ENCODE results near the gene ZCCHC17. TPM values are rescaled to one million over a fixed set of nuclear protein-coding genes. Genes with fewer than 3 reads are reported as not detected.

ZCCHC17 gene
- total RNA-seq, 2 donors from 2014 or later: 14.0 to 17.4 TPM

DNA sequence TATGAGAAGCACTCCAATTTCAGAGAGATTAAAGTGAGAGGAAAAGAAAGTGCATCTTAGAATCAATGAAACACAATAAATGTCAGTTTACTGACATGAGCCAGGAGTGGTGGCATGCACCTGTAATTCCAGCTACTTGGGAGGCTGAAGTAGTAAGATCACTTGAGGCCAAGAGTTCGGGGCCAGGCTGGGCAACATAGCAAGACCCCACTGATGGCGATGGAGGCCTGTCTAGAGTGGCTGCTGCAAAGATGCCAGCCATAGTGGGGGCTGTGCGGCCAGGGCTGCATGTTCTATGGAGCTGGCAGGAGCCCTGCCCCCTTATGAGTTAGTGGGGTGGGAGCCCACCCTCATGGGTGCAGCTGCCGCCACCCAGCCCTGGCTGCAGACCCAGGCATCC is 27.3 kb downstream of the ZCCHC17 start:
- H3K27me3 Mint-ChIP-seq: no peaks in the 10 kb centered on the region
- H3K4me3 Mint-ChIP-seq: no peak overlapping the region

DNA sequence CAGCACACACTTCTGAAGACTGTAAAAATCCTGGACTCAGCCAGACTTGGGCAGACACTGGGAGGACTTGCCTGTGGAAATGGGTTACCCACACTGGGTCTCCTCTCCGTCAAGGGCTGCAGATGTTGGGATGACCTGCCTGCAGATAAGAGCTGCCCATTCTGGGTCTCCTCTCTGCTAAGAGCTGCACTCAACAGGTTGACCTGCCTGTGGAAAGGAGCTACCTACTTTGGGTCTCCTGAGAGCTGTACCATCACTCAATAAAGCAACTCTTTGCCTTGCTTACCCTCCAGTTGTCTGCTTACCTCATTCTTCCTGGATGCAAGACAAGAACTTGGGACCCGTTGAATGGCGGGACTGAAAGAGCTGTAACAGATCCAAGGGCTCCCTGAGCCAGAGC is 28.2 kb downstream of the ZCCHC17 start:
- ATAC-seq (no peak), DNase-seq (no peak)
- Mint-ChIP-seq H3K36me3 (ENCODE audit: low read depth) (peaks cover 2% of the 10 kb centered on the region), H3K4me1 (peaks cover 2% of the 10 kb centered on the region), H3K27me3 (no peaks in the 10 kb centered on the region), H3K4me3 (no peak overlapping the region), H3K27ac (no peak overlapping the region)
- no peaks in the 10 kb centered on the region for H3K9me3 ChIP-seq (ENCODE audit: control insufficient read depth, low read length, poor library complexity, severe bottlenecking)

More for the DNA sequence above, 27.3 kb downstream of the ZCCHC17 start:
- peaks cover 2% of the 10 kb centered on the region for H3K36me3 Mint-ChIP-seq (ENCODE audit: low read depth)
- H3K9me3 ChIP-seq (ENCODE audit: control insufficient read depth, low read length, poor library complexity, severe bottlenecking): no peaks in the 10 kb centered on the region
- no peak overlapping the region for H3K27ac Mint-ChIP-seq
- no peak for DNase-seq
- no peak for ATAC-seq
- peaks cover 2% of the 10 kb centered on the region for H3K4me1 Mint-ChIP-seq

DNA sequence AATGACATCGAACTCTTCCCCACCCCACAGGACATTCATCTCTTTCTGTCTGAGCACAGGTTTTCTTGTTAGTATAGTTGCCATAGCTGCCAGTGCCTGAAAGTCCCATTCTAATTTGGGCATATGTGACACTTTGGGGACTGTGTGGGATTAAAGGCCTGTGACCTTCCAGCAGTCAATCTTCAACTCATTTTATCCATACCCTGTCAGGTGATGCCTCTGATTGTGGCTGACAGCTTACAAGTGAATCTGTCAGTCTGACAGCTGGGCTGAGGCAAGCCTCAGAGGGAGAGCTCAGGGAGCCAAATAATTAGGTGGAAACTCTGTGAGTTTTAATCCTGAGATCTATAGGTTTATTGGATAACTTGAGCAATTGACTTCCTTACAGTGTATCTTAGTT is 29.6 kb downstream of the ZCCHC17 start:
- no peaks in the 10 kb centered on the region for H3K36me3 Mint-ChIP-seq (ENCODE audit: low read depth)
- H3K4me3 Mint-ChIP-seq: no peak overlapping the region
- DNase-seq: no peak
- H3K27ac Mint-ChIP-seq: no peak overlapping the region
- H3K9me3 ChIP-seq (ENCODE audit: control insufficient read depth, low read length, poor library complexity, severe bottlenecking): no peaks in the 10 kb centered on the region
- peaks cover 2% of the 10 kb centered on the region for H3K4me1 Mint-ChIP-seq
- no peak for ATAC-seq
- H3K27me3 Mint-ChIP-seq: no peaks in the 10 kb centered on the region

DNA sequence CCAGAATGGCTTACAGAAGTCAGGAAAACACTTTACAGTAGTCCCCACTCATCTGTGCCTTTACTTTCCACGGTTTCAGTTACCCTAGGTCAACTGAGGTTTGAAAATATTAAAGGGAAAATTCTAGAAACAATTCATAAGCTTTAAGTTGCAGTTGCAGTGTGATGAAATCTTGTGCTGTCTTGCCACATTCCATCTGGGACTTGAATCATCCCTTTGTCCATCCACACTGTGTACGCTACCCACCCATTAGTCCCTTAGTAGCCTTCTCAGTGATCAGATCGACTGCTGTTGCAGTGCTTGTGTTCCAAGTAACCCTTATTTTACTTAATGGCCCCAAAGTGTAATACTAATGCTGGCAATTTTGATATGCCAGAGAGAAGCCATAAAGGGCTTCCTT is 30.5 kb downstream of the ZCCHC17 start:
- Mint-ChIP-seq H3K36me3 (ENCODE audit: low read depth) (no peaks in the 10 kb centered on the region), H3K4me3 (no peak overlapping the region), H3K27ac (no peak overlapping the region), H3K27me3 (no peaks in the 10 kb centered on the region), H3K4me1 (peaks cover 2% of the 10 kb centered on the region)
- no peak for ATAC-seq
- no peak for DNase-seq
- H3K9me3 ChIP-seq (ENCODE audit: control insufficient read depth, low read length, poor library complexity, severe bottlenecking): no peaks in the 10 kb centered on the region

DNA sequence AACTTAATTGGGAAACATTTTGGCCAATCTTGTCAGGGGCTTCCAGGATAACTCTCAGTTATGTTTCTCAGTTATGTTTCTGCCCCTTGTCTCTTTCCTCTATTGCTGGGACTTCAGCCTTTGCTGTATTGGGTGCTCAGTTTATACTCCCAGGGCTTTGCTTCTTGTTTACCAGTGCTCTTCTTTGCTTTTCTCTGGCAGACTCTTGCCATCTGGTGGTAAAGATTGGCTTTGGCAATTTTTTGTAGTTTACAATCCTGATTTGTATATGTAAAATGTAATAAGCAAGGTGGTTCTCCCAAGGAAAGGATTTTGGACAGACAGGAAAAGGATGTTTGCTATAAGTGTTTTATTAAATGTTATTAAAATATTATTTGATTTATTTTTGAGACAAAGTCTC is 38.2 kb downstream of the ZCCHC17 start:
- Mint-ChIP-seq H3K4me1 (peaks cover 2% of the 10 kb centered on the region), H3K4me3 (no peak overlapping the region), H3K27me3 (no peaks in the 10 kb centered on the region), H3K36me3 (ENCODE audit: low read depth) (peaks cover 9% of the 10 kb centered on the region), H3K27ac (no peak overlapping the region)
- ATAC-seq (no peak), DNase-seq (no peak)
- no peaks in the 10 kb centered on the region for H3K9me3 ChIP-seq (ENCODE audit: control insufficient read depth, low read length, poor library complexity, severe bottlenecking)

DNA sequence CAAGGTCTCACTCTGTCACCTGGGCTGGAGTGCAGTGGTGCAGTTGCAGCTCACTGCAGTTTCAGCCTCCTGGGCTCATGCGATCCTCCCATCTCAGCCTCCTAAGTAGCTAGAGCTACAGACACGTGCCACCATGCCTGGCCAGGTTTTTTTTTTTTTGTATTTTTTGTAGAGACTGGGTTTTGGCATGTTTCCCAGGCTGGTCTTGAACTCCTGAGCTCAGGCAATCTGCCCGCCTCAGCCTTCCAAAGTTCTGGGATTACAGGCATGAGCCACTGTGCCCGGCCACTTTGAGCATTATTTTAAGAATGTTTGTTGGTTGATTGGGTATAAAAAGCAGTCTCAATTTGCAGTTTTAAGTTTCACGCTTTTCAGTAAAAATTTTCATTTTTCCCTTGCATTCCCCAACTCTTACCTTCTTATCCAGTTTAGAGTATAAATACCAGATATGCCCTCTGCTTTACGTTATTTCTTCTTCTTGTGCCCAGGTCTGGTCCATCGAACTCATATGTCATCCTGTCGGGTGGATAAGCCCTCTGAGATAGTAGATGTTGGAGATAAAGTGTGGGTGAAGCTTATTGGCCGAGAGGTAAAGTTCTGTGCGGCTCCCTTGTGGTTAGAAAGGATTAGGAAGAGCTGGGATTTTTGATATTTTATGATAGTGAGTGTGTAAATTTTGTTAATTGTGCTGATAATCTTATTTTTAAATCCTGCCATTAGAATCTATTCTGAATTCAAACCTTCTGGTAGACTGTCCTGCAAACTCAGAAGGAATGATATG is 40.0 kb downstream of the ZCCHC17 start:
- Mint-ChIP-seq H3K36me3 (ENCODE audit: low read depth) (peaks cover 9% of the 10 kb centered on the region), H3K4me1 (peaks cover 2% of the 10 kb centered on the region), H3K4me3 (no peak overlapping the region), H3K27me3 (no peaks in the 10 kb centered on the region), H3K27ac (no peak overlapping the region)
- ATAC-seq (no peak), DNase-seq (no peak)
- no peaks in the 10 kb centered on the region for H3K9me3 ChIP-seq (ENCODE audit: control insufficient read depth, low read length, poor library complexity, severe bottlenecking)

DNA sequence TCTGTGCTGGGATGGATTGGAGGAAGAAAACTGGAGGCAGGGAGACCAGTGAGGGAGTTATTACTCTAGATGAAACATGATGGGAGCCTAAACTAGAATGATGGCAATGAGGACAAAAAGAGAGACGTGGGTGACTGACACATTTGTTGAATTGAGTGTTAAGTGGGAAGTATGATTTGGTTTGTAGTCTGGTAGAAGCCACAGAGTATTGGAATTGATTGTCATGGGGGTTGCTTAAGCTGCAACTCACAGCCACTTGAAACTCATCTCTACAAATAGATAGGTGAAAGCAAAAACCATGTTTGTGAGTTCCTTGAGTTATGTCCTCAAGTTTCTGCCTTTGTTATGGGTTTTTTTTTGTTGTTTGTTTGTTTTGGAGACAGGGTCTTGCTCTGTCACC is 47.7 kb downstream of the ZCCHC17 start:
- H3K27me3 Mint-ChIP-seq: no peaks in the 10 kb centered on the region
- no peak overlapping the region for H3K4me3 Mint-ChIP-seq
- H3K9me3 ChIP-seq (ENCODE audit: control insufficient read depth, low read length, poor library complexity, severe bottlenecking): no peaks in the 10 kb centered on the region
- H3K36me3 Mint-ChIP-seq (ENCODE audit: low read depth): peaks cover 16% of the 10 kb centered on the region
- ATAC-seq (no peak), DNase-seq (no peak)
- H3K4me1 Mint-ChIP-seq: peaks cover 5% of the 10 kb centered on the region
- peak overlapping the region; percentile 49 for H3K27ac Mint-ChIP-seq

DNA sequence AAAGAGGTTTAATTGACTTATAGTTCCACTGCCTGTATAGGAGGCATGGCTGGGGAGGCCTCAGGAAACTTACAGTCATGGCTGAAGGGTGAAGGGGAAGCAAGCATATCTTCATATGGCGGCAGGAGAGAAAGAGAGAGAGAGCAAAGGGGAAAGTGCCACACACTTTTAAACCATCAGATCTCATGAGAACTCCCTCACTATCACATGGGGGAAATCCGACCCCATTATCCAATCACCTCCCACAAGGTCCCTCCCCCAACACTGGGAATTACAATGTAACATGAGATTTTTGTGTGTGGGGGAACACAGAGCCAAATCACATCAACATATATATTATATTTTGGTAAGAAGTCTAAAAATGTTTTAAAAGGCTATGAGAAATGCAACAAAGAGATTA is 48.8 kb downstream of the ZCCHC17 start:
- no peak overlapping the region for H3K27ac Mint-ChIP-seq
- no peaks in the 10 kb centered on the region for H3K9me3 ChIP-seq (ENCODE audit: control insufficient read depth, low read length, poor library complexity, severe bottlenecking)
- H3K36me3 Mint-ChIP-seq (ENCODE audit: low read depth): peaks cover 13% of the 10 kb centered on the region
- H3K4me3 Mint-ChIP-seq: no peak overlapping the region
- ATAC-seq (no peak), DNase-seq (no peak)
- no peaks in the 10 kb centered on the region for H3K27me3 Mint-ChIP-seq
- peaks cover 5% of the 10 kb centered on the region for H3K4me1 Mint-ChIP-seq

DNA sequence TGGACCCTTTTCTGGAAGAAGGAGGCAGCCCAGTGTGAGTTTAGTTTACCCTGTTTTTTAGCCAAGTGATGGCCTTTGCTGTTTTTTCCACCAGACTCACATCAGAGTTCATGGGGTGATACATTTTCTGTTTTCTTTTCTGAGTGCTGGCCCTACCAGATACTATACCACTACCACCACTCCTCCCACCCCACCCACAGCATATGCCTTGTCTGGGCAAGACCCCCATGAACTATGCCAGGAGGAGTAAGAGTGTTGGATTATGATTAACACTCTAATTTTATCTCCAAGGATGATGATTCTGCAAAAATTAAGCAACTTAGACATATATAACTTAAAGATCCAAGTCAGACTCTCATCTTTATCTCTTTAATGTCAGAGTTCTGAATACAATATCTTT is 50.0 kb downstream of the ZCCHC17 start:
- peaks cover 21% of the 10 kb centered on the region for H3K36me3 Mint-ChIP-seq (ENCODE audit: low read depth)
- ATAC-seq (no peak), DNase-seq (no peak)
- no peak overlapping the region for H3K4me3 Mint-ChIP-seq
- peaks cover 5% of the 10 kb centered on the region for H3K4me1 Mint-ChIP-seq
- H3K9me3 ChIP-seq (ENCODE audit: control insufficient read depth, low read length, poor library complexity, severe bottlenecking): no peaks in the 10 kb centered on the region
- no peak overlapping the region for H3K27ac Mint-ChIP-seq
- no peaks in the 10 kb centered on the region for H3K27me3 Mint-ChIP-seq

DNA sequence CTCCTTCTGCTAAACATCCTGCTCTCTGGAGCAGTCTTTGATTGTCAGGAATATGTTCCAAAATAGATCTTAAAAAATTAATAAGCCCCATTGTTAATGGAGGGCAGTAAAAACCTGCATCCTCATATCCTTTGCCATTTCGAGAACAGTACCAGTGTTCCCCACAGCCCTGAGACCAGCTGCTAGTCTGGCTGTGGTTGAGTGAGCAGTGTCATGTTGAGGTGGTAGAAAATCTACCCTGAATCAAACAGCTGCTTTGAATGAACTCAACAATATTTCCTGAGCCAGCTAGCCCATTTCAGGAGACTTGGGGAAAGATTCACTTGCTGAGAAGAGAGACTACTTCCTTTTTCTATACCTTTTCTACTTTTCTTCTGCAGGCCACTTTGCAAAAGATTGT is 51.6 kb downstream of the ZCCHC17 start:
- Mint-ChIP-seq H3K36me3 (ENCODE audit: low read depth) (peaks cover 18% of the 10 kb centered on the region), H3K27me3 (no peaks in the 10 kb centered on the region), H3K4me1 (peaks cover 2% of the 10 kb centered on the region), H3K4me3 (no peak overlapping the region), H3K27ac (no peak overlapping the region)
- DNase-seq: no peak
- no peak for ATAC-seq
- H3K9me3 ChIP-seq (ENCODE audit: control insufficient read depth, low read length, poor library complexity, severe bottlenecking): no peaks in the 10 kb centered on the region

DNA sequence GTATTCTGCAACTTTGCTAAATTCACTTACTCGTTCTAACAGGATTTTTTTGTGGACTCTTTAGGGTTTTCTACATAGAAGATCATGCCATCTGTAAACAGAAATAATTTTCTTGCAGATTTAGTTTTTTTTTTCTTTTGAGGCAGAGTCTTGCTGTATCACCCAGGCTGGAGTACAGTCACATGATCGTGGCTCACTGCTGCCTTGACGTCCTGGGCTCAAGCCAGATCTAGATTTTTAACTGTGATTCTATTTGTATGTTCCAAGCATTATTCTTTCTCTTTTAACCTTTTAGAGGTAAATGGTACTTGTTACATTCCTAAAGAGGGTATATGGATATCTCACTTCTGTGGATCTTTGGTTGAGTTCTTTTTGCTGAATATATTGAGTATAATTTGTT is 57.5 kb downstream of the ZCCHC17 start:
- Mint-ChIP-seq H3K27me3 (no peaks in the 10 kb centered on the region), H3K4me3 (no peak overlapping the region), H3K27ac (no peak overlapping the region), H3K4me1 (peaks cover 4% of the 10 kb centered on the region), H3K36me3 (ENCODE audit: low read depth) (peaks cover 27% of the 10 kb centered on the region)
- ATAC-seq (no peak), DNase-seq (no peak)
- no peaks in the 10 kb centered on the region for H3K9me3 ChIP-seq (ENCODE audit: control insufficient read depth, low read length, poor library complexity, severe bottlenecking)

DNA sequence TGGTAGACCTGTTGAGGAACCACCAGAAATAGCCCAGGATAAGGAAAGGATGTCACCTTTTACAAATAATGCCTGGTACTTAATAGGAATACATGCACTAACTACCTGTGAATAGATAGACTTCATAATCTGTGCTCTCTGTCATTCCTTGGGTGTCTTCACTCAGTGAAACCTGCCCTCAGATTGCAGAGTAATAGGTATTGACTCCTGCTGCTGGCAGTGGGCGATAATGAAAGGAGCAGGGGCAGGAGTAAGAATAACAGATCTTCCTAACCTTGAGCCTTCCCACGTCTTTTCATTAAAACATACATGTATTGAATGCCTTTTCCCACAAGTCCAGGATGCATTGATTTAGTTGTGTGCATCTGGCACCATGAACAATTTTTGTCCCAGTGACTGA is 59.6 kb downstream of the ZCCHC17 start:
- peaks cover 5% of the 10 kb centered on the region for H3K4me1 Mint-ChIP-seq
- DNase-seq: no peak
- H3K27ac Mint-ChIP-seq: no peak overlapping the region
- no peak for ATAC-seq
- H3K36me3 Mint-ChIP-seq (ENCODE audit: low read depth): peaks cover 26% of the 10 kb centered on the region
- H3K27me3 Mint-ChIP-seq: no peaks in the 10 kb centered on the region
- no peaks in the 10 kb centered on the region for H3K9me3 ChIP-seq (ENCODE audit: control insufficient read depth, low read length, poor library complexity, severe bottlenecking)
- H3K4me3 Mint-ChIP-seq: no peak overlapping the region

DNA sequence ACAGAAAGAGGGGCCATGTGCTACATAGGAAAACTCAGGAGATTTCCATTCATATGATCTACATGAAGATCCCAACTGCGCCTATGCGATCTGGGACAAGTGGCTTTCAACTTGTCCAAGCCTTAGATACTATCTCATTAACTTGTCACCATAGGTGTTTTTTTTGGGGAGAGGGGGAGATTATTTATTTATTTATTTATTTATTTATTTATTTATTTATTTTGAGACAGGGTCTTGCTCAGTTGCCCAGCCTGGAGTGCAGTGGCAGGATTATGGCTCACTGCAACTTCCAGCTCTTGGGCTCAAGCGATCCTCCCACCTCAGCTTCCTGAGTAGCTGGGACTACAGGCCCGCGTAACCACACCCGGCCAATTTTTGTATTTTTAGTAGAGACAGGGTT is 64.8 kb downstream of the ZCCHC17 start:
- no peak for ATAC-seq
- Mint-ChIP-seq H3K27me3 (no peaks in the 10 kb centered on the region), H3K36me3 (ENCODE audit: low read depth) (peaks cover 24% of the 10 kb centered on the region)

DNA sequence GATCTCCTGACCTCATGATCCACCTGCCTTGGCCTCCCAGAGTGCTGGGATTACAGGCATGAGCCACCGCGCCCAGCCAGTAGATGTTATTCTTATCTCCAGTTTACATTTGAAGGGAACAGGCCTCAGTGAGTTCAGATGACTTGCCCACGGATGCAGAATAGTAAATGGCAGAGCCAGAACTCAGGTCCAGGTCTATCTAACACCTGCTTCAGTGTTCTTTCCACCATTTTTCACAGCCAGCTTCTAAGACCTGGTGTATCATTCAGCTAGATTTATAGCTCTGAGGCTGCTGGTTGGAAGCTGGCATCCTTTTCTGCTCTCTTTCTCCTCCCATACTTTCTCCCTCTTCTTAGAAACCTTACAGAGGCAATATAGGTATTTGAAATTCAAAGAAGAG is 65.2 kb downstream of the ZCCHC17 start:
- Mint-ChIP-seq H3K36me3 (ENCODE audit: low read depth) (peaks cover 24% of the 10 kb centered on the region), H3K4me3 (no peak overlapping the region), H3K27ac (no peak overlapping the region), H3K27me3 (no peaks in the 10 kb centered on the region), H3K4me1 (peaks cover 2% of the 10 kb centered on the region)
- DNase-seq (no peak), ATAC-seq (no peak)
- H3K9me3 ChIP-seq (ENCODE audit: control insufficient read depth, low read length, poor library complexity, severe bottlenecking): no peaks in the 10 kb centered on the region

More for the DNA sequence above, 64.8 kb downstream of the ZCCHC17 start:
- H3K4me3 Mint-ChIP-seq: no peak overlapping the region
- no peaks in the 10 kb centered on the region for H3K9me3 ChIP-seq (ENCODE audit: control insufficient read depth, low read length, poor library complexity, severe bottlenecking)
- no peak overlapping the region for H3K27ac Mint-ChIP-seq
- no peak for DNase-seq
- peaks cover 2% of the 10 kb centered on the region for H3K4me1 Mint-ChIP-seq
